Measurements from ENCODE around the gene ATAD3B. TPM values are rescaled to one million over a fixed set of nuclear protein-coding genes. Genes with fewer than 3 reads are reported as not detected.
"Not testable (repeated sequence)": the region's sequence is repeated elsewhere in the genome, so short reads cannot be mapped to it uniquely, and the experiment has no call there.

Gene ATAD3B
- total RNA-seq, 4 donors from 2014 or later: 9.9 to 40.1 (median 24.1) TPM

GRCh38 chr1:1521331-1521730, 49.8 kb downstream of the ATAD3B start:
- no peak overlapping the region for H3K4me3 ChIP-seq
- WGBS, 2 donors: 91 to 93% methylated on average over 10 to 19 of the region's 19 CpGs
- no peak for DNase-seq
- H3K4me1 ChIP-seq: no peaks in the 10 kb centered on the region
- TF ChIP-seq POLR2A (IDR thresholded peaks at IDR 0.05): no peak
- no peak for TF ChIP-seq CTCF (IDR thresholded peaks at IDR 0.05)
- no peaks in the 10 kb centered on the region for H3K27me3 ChIP-seq
- intact Hi-C loops (cut with DNase I): no loop called here
- H3K27ac ChIP-seq: no peak overlapping the region
- peaks cover 19 to 86% (median 20%) of the 10 kb centered on the region in 3 donors for H3K36me3 ChIP-seq
- no peaks in the 10 kb centered on the region for H3K9me3 ChIP-seq

- H3K4me1 ChIP-seq; H3K27me3 ChIP-seq; H3K9me3 ChIP-seq; H3K27ac ChIP-seq; H3K4me3 ChIP-seq; intact Hi-C loops (cut with DNase I); DNase-seq: not testable (repeated sequence)
- 95 to 100% methylated on average over 1 to 11 of the region's 30 CpGs for WGBS, 2 donors
- H3K36me3 ChIP-seq: peaks cover 17 to 88% (median 19%) of the 10 kb centered on the region in 3 donors
These were observed 51.0 kb downstream of the ATAD3B start for GRCh38 chr1:1522536-1522935.

GRCh38 chr1:1523226-1523625, 51.7 kb downstream of the ATAD3B start:
- H3K4me3 ChIP-seq; intact Hi-C loops (cut with DNase I); H3K27me3 ChIP-seq; H3K27ac ChIP-seq; H3K4me1 ChIP-seq; H3K9me3 ChIP-seq; DNase-seq: not testable (repeated sequence)
- H3K36me3 ChIP-seq: peaks cover 14 to 88% (median 16%) of the 10 kb centered on the region in 3 donors
- WGBS, 2 donors: 89% methylated on average over 19 of the region's 31 CpGs; no CpG with 5 or more reads in 1 of the 2 donors

- H3K4me1 ChIP-seq; DNase-seq; H3K27ac ChIP-seq; H3K4me3 ChIP-seq; intact Hi-C loops (cut with DNase I); H3K27me3 ChIP-seq; H3K9me3 ChIP-seq: not testable (repeated sequence)
- WGBS, 2 donors: no CpG with 5 or more reads among the region's 17 CpGs
- H3K36me3 ChIP-seq: peaks cover 15 to 88% (median 19%) of the 10 kb centered on the region in 3 donors
These were observed 52.1 kb downstream of the ATAD3B start for GRCh38 chr1:1523651-1524050.

- intact Hi-C loops (cut with DNase I); H3K4me1 ChIP-seq: not testable (repeated sequence)
These were observed 53.3 kb downstream of the ATAD3B start for GRCh38 chr1:1524750-1525383.

GRCh38 chr1:1526476-1526875, 54.9 kb downstream of the ATAD3B start:
- intact Hi-C loops (cut with DNase I); H3K27ac ChIP-seq; H3K4me1 ChIP-seq; H3K27me3 ChIP-seq; H3K4me3 ChIP-seq; DNase-seq; H3K9me3 ChIP-seq: not testable (repeated sequence)
- WGBS, 2 donors: no CpG with 5 or more reads among the region's 21 CpGs
- peaks cover 7 to 91% (median 8%) of the 10 kb centered on the region in 3 donors for H3K36me3 ChIP-seq

More at GRCh38 chr1:1524750-1525383, 53.3 kb downstream of the ATAD3B start:
- peaks cover 18 to 94% (median 19%) of the 10 kb centered on the region in 3 donors for H3K36me3 ChIP-seq
- not testable (repeated sequence) for H3K9me3 ChIP-seq, H3K4me3 ChIP-seq, H3K27ac ChIP-seq, DNase-seq, H3K27me3 ChIP-seq
- WGBS, 2 donors: 90 to 100% methylated on average over 1 to 4 of the region's 30 CpGs

GRCh38 chr1:1527092-1527816, 55.7 kb downstream of the ATAD3B start:
- Histone ChIP-seq H3K9me3 (peaks cover 0 to 14% (median 10%) of the 10 kb centered on the region in 3 donors), H3K4me1 (no peaks in the 10 kb centered on the region), H3K27me3 (no peaks in the 10 kb centered on the region), H3K27ac (no peak overlapping the region), H3K36me3 (peaks cover 7 to 87% (median 8%) of the 10 kb centered on the region in 3 donors), H3K4me3 (no peak overlapping the region)
- intact Hi-C loops (cut with DNase I): no loop called here
- no peak for DNase-seq
- no peak for TF ChIP-seq POLR2A (IDR thresholded peaks at IDR 0.05)
- no peak for TF ChIP-seq CTCF (IDR thresholded peaks at IDR 0.05)
- WGBS, 2 donors: 91% methylated on average over 6 to 18 of the region's 31 CpGs

All from esophagus squamous epithelium (tissue), 5 donors.